ENCODE results near the gene DAPK2.

DAPK2 gene

DNA sequence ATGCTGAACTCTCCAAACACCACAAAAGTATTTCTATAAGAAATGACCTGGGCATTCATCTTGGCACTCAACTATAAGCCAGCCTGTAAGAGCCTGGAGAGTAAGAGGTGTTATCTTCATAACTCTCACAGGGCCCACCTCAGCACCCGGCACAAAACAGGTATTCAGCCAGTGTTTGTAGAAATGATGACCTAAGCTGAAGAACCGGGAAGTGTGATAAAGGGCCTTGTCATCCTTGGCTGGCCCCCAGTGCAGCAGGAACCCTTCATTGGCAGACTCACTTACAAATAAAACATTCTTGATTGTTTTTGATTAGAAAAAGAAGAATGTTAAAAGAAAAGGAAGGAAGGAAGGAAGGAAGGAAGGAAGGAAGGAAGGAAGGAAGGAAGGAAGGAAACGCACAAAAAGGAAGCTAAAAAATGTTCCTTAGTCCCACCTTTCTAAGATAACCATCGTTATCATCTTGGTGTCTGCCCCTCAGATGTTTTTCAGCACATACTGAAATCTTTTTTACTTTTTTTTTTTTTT, 52.1 kb downstream of the DAPK2 start:
- DNase-seq = no peak

DNA sequence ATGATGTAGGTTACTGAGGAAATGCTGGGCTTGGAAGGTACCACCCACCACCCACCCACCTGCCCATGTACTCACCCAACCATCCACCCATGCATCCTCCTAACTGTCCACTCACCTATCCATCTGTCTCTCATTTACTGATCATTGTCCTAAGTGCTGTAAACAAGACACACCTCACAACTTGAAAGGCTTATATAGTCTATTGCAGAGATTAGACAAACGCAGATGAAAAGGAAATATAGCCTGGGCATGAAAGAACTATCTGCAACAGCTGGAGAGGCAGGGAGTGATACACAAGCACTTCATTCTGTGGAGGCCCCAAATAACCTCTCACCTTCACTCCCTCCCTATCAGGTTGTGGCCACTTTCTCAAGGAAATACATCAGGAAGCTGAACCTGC, 54.0 kb downstream of the DAPK2 start:
- no peak for DNase-seq

DNA sequence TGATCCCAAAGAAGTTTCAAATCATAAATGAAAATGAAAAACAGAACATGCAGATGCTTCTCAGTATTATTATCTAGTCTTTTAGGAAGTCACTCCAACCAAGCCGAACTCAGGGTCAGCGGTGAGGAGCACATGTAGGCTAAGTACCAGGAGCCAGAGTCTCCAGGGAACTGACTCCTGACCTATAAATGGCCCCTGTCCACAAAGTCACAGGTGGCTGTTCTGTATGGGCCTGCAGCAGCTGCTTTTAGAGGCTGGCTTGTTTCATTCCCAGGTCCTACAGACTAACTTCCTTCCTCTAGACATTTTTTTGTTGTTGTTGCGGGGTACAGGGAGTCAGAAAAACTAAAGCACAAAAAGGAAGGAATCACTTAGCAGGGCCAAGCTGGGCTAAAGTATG, 54.6 kb downstream of the DAPK2 start:
- DNase-seq = no peak

DNA sequence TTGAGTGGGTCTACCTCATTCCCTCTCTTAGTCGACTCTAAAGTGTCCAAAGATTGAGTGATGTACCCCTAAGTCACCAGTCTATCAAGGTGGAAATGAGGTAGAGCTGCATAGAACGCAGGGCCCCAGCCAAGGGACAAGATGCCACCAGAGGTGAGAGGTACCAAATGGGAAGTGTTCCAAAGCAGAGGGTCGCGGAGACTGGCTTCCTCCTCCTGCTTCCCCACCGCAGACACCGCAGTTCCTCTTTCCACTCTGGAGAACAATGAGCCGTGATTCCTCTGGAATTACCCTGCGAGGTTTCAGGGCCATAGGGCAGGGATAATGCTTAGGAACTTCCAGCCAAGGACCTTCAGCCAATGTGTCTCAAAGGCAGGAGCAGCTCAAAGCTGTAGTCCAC, 55.8 kb downstream of the DAPK2 start:
- no peak for DNase-seq

DNA sequence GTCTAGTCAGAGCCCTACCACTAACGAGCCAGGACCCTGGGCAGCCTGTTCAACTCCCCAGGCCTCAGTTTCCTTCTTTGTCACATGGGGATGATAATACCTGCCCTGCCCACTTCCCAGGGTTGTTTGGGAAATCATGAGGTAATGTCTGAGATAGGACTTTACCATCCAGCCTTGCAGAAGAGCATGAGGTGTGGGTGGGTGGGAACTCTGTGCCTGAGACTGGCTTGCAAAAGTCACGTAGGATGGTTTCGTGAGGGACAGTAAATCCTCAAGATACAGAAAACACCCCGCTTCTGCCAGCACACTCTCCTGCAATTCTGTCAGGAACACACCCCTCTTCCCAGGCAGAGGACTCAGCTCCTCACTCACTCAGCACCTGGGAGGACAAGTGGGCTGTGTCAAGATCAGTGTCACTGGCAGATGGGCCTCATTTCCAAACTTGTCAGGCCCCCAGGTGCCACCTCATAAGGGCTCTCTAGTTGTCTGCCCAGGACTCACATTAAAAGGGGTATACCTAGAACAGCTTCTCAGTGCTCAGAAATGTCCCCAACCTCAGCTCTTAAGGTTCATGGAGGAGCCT, 58.4 kb downstream of the DAPK2 start:
- DNase-seq = no peak

DNA sequence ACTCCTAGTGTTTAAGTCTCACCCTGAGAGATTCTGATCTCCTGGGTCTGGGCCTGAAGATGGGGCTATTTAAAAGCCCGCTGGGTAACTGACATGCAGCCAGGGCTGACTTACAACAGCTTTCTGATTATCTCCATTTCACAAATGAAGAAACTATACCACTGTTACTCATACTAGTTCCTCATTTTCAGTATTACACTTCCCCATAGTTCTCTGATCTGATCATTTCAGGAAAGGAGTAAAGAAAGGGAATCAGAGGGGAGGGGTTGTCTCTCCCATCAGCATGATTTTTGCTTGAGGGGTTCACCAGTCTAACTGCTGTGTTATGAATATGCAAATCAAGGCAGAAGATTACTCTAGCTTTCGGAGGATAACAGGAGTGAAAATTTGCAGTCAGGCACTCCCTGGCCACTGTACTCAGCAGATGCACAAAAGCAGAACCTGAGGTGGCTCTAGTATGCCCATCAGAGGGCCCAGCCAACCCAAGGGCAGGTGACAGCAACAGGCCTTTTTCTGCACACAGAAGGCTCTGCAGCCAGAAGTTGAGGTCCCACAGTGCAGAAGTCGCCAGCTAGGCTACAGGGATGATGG, 59.4 kb downstream of the DAPK2 start:
- DNase-seq = no peak

DNA sequence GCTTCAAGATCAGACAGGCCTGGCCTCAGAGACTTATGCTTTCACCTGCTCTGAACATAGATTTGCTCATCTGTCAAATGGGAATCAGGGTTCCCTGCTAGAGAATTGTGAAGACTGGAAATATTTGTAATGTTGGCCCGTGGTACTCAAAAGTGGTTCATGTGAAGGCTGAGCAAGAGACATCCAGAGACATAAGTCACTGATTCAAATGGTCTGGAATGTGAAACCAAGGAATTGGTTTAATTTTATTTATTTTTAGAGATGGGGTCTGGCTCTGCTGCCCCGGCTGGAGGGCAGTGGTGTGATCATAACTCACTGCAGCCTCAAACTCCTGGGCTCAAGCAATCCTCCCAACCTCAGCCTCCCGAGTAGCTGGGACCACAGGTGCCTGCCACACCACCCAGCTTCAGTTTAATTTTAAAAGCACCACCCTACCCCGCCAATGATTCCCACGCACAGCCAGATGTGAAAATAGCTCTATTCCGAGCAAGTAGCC, 60.1 kb downstream of the DAPK2 start:
- DNase-seq = no peak

DNA sequence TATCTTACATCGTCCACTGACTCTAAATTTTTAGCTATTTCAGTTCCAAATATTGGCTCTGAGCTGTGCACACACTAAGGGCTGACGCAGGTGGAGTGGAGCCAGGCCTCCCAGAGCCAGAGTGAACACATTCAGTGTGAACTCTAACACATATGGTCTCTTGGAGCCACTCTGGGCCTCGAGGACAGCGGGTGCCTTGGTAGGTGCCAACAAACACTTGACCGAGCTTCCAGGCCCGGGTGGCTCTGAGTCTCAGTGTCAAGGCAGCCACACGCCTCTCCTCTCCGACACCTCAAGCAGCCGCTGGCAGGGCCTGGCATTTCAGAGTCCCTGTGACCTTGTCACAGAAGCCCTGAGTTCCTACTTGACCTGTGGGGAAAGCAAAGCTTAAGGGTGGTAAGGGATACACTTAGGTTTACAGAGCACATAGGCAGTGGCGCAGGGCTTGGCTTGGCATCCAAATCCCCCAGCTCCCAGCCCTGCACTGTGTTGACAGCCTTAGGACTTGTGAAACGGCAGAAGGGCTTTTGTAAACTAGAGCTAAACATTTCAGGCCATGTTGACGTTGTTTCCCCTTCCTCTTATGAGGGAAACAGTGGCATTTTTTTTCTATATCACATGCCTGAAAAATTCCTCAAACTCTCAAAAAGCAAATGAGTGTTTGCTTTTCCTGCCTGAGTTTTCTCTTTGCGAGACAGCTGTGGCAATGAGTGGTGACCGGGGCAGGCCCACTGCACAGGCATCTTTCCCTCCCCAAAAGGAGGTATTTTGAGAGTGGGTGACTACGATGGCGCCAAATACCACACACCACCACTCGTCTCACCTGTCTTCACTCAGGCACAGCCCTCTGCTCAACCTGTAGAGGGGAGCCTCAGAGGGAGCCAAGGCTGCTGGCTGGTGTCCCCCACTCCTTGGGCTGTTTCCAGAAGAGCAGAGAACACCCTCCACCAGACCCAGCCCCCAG, 60.8 kb downstream of the DAPK2 start:
- DNase-seq = no peak

DNA sequence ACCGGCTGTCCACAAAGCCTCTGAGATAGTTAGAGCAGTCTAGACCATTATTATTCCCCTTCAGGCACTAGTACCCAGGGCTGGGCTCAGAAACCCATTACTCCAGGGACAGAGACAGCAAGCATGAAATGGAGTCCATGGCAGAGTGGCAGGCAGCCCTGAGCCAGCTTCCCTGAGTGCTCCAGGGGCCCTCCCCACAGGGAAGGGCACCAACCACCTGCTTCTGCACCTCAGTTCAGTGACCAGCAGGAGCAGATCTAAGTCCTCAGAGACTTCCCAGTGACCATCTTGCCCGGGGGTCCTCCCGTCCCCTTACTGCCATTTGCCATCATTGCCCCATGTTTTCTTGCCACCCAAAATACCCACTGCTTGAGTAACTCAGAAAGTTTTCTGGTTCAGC, 62.0 kb downstream of the DAPK2 start:
- no peak for DNase-seq

DNA sequence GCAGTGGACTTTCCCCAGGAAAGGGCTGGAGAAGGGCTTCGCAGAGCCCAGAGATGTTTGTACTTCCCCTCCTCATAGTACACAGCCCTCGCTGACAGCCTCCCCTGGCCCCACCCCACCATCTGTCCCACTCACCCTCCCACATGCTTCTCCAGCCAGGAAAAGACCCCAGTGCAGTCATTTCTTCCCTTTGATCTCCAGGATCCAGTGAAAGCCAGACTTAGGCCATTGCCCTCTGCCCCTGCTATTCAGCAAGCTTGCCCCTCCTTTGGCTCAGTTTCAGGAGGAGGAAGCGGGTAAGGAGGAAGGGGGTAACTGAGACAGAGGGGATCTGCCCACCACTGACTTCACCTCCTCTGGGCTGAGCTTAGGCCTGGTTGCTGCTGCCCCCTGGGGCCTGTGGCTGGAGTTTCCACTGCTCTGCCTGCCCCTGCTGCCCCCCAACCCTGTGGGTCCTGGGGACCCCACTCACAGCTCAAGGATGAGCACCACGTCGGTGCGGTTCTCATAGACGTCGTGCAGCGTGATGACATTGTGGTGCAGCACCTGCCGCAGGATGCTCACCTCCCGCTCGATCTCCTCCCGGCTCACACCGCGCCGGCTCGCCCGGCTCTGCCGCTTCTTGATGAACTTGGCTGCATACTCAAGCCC, 63.1 kb downstream of the DAPK2 start:
- DNase-seq = no peak

DNA sequence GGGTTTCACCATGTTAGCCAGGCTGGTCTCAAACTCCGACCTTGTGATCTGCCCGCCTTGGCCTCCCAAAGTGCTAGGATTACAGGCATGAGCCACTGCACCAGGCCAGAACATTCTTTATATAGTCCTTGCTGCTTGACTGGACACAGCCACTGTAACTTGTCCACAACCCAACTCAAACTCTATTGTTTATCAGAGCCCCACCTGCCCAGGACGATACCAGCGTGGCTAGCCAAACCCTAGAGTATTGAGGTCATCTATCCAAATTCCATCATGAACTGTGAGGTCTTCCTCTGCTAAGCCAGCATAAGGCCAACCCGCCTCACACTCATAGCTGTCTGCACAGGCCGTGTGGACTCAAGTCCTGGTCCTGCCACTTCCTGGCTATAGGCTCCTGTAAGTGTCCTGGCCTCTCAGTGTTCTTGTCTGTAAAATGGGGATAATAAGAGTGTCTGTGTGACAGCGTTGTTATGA, 63.9 kb downstream of the DAPK2 start:
- no peak for DNase-seq

DNA sequence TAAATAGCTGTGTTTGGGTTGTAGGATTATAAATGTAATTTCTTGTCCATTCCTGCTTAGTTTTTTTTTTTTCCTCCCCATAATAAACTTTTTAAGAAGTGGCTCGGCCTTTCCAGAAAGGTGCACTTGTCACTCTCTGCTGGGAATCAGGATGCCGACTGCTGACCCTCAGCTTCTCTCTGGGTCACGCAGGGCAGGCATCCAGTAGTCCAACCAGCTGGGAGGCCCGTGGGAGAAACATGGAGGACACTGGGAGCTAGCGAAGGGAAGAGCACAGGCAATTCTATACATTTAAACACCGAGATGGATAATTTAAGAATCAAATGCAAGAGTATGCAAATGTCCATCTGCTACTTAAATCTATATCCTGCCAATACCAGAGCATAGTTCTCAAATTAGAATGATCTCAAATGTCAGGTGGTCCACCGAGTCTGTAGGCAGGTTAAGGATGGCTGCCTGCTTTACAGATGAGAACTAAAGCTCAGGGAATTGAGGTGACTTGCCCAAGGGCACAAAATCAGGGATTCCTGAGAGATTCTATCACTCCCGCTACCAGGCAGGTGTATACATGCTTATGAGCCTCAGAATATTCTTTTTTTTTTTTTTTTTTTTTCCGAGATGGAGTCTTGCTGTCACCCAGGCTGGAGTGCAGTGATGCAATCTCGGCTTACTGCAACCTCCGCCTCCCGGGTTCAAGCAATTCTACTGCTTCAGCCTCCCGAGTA, 64.5 kb downstream of the DAPK2 start:
- no peak for DNase-seq

DNA sequence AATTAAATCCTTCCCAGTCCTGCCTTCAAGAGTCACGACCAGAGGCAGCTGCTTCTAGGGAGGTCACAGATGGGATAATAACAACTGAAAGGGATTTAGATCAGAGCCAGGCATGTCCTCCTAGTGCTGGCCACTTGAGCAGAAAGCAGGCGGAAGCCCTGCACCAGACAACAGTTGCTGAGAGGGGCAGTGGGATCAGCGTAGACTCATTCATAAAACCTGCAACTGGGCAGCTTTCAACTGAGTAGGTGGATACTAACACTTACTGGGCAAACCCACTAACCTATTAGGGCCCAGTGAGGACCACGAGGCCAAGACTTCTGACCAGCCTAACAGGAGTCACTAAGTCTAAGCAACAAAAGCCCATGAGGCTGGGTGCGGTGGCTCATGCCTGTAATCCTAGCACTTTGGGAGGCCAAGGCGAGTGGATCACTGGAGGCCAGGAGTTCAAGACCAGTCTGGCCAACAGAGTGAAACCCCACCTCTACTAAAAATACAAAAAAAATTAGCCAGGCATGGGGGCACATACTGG, 67.0 kb downstream of the DAPK2 start:
- DNase-seq = no peak

DNA sequence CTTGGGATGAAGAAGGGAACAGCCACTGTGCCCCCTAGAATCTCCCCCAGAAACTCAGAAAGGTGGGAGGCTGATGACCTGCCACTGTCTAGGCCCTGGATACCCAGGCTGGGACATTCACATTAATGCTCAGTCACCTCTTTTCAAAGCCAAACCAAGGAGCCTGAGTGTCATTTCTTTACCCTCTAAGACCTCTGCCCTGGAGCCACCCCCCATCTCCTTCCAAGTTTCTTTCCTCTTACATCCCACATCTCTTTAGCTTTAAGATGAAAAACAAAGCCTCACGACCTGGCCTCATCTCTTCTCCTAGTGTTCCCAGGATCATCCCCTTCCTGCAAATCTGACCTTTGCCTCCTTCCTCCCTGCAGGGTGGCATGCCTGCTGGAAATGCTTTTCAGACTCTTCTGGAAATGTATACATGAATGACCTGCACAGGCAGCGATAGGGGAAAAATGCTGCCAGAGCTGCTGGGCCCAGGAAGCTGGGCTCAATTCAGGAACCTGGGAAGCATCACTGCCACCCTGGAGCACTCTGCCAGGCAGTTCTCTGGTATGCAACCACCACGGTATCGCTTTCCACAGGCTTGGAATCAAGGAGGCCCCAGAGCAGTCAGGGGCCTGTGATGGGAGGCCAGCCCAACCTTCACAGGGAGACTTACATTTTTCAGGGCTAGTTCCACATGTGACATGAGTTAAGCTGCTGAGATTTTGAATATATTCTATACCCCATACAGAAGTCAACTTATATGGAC, 67.6 kb downstream of the DAPK2 start:
- DNase-seq = no peak

DNA sequence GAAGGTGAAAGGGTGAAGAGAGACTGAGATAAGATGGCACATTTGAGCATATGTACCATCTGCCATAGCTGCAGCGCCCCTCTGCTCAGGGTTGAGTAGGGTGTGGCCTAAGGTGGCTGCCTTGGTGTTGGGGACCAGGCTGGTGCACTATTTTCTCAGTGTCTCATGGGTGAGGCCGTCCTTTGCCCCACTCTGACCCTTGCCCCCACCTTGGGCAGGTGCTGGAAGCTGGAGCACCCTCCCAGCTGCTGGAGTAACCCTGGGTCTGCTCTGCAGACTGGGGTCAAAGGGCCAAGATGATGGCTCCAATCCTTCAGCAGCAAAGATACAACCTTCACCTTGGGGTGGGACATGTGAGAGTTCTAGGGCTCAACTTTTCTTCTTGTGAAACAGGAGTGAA, 69.2 kb downstream of the DAPK2 start:
- no peak for DNase-seq

DNA sequence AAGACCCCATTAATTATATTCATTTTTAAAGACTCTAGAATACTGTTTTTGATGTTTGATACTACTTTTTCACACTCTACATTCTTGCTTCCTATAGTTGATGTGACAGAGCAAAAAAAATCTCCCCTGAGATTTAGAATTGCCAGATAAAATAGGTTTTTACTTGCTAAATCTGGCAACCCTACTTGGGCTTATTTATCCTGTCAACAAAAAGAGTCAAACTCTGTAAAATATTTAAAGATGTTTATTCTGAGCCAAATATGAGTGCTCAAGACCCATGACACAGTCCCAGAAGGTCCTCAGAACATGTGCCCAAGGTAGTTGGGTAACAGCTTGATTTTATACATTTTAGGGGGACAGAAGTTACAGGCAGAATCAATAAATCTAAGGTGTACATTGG, 72.3 kb downstream of the DAPK2 start:
- no peak for DNase-seq

DNA sequence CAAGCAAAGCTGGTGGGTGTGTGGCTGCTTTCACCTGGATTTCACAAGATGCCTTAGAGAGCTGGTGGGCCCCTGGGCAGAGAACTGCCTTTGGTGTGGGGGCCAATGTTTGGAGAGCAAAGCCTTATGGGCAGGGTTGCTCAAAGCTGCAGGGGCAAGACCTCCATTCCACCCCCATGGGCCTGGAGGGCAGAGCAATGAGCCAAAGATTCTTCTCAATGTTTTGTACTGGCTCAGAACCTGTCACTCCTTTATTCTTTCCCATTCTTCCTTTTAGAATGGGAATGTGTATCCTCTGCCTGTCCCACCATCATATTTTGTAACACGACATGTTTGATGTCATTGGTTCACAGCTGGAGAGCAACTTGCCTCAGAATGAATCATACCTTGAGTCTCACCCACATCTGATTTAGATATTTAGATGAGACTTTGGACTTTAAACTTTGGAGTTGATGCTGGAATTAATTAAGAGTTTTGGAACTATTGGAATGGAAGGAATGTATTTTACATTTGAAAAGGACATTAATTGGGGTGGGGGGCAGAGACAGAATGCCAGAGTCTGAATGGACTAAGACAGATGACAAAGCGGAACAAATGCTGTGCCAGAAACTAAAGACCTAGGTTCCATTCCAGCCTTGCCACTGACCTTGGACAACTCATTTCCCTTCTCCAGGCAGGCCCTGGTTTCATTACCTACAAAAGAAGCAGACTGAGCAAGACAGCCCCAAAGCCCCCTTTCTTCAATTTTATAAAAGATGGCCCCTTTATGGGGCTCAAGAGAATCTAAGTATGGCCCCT, 72.9 kb downstream of the DAPK2 start:
- DNase-seq = no peak

DNA sequence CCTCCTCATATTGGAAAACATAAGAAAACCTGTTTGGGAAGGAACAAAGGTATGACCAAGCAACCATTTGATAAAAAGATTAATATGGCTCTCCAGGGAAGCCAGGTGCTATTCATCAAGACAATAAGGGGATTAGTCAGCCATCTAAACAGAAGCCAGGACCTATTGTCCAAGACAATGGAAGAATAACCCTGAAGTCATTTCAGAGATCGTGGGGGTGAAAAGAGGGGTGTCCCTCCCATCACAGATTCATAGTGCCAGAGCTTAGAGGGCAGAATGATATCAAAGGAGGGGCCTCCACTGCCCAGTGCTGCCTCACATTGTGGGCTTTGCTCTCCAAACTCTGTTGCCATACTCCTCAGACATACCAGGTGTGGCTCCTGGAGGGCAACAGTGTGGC, 73.5 kb downstream of the DAPK2 start:
- no peak for DNase-seq

DNA sequence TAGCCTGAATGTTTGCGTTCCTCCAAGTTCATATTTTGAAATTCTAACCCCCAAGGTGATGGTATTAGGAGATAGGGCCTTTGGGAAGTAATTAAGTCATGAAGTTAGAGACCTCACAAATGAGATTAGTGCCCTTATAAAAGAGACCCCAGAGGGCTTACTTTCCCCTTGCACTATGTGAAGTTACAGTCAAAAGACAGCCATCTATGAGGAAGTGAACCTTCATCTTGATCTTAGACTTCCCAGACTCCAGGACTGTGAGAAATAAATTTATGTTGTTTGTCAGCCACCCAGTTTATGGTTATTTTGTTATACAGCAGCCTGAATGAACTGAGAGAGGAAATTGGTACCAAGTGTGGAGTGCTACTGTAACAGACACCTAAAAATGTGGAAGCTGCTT, 74.4 kb downstream of the DAPK2 start:
- DNase-seq = no peak

DNA sequence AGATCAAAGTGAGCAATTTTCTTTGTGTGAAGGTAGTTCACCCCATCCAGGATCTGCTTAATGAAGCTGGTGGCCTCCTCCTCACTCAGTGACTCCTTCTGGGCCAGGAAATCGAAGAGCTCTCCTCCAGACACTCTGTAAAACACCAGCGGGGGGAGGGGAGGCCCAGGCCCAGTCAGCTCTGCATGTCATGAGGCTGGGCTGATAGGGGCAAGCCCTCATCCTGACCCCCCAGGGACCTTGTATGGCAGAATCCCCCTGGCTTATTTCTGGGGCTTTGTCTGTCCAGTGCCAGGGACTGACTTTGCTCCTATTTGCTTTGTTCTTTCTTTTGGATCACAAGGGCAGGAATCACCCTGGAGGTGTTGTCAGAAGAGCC, 74.9 kb downstream of the DAPK2 start:
- DNase-seq = peak; percentile 57

Measured in activated T-cell treated with anti-CD3 and anti-CD28 coated beads, Interleukin-2, amount 50 U/mL, for 1 hour (primary cell).